Neural progenitor cell (in vitro differentiated cells): Measurements from ENCODE around the gene CD99.

Experiments
- EZH2 ChIP-seq: fragments of 200-600 bp; sonication (generic); IDR thresholded peaks from 2 replicates; pipeline ENCODE4 v1.6.1; 2017; ENCODE audit warnings: antibody characterized with exemption, mild to moderate bottlenecking, moderate library complexity
- EZH2phosphoT487 ChIP-seq: fragments of 200-600 bp; sonication (generic); IDR thresholded peaks from 2 replicates; pipeline ENCODE4 v1.6.1; 2017; ENCODE audit warnings: antibody characterized with exemption
- TF ChIP-seq, protein P1 (sequence below): fragments of 200-600 bp; sonication (generic); IDR thresholded peaks from 2 replicates; pipeline ENCODE4 v1.5.1; 2017; ENCODE audit warnings: antibody characterized with exemption, mild to moderate bottlenecking

DNA sequence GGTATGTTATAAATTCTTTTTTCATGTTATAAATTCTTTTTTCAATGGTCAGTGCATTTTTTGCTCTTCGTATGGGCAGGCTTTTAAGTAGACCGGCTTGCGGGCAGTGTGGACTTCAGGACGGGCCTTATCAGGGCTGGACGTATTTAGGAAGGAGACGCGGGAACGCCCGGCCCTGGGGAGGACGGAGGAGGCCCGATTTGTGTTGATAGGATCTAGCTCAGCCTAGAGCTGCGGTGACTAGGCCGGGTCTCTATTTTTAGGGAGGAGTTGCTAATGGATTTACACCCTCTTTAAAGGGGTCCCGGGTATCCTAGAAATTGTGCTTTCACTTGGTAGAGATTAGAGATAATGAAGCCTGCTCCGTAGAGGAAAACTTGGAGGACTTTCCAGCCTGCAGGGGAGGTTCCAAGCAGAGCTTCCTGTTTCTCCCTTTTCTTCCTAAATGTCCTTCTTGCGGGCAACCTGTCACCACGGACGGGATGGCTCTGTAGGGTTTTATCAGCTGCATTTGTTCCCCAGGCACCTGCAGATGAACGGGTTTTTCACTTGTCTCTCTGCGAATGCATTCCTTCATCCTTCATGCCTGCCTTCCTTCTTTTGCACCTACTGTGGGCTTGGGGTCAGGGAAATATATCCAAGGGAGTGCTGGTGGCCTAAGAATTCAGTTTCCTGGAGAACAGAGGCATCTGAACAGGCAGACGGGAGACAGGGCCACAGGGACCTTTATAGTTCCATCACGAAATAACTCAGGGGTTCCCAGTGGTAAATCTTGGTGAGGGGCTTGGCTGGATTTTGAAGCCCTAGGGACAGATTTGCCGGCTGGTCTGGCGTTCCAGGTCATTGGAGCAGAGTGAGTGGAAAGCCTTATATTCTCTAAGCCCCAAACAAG is 1.4 kb downstream of the CD99 start:
- TF ChIP-seq, protein P1, sequence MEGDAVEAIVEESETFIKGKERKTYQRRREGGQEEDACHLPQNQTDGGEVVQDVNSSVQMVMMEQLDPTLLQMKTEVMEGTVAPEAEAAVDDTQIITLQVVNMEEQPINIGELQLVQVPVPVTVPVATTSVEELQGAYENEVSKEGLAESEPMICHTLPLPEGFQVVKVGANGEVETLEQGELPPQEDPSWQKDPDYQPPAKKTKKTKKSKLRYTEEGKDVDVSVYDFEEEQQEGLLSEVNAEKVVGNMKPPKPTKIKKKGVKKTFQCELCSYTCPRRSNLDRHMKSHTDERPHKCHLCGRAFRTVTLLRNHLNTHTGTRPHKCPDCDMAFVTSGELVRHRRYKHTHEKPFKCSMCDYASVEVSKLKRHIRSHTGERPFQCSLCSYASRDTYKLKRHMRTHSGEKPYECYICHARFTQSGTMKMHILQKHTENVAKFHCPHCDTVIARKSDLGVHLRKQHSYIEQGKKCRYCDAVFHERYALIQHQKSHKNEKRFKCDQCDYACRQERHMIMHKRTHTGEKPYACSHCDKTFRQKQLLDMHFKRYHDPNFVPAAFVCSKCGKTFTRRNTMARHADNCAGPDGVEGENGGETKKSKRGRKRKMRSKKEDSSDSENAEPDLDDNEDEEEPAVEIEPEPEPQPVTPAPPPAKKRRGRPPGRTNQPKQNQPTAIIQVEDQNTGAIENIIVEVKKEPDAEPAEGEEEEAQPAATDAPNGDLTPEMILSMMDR: no peak
- TF ChIP-seq EZH2 (no peak), EZH2phosphoT487 (no peak)
